HepG2 (cell line): ENCODE data around the gene SEMA6B. TPM values are rescaled to one million over a fixed set of nuclear protein-coding genes. Genes with fewer than 3 reads are reported as not detected.

Source experiments
- ADNP ChIP-seq: sonication (generic); formaldehyde crosslinking; IDR thresholded peaks from 2 replicates; pipeline ENCODE4 v1.4.0; 2020; ENCODE audit warnings: missing genetic modification reagents
- ARID2 ChIP-seq: sonication (generic); formaldehyde crosslinking; IDR thresholded peaks from 2 replicates; pipeline ENCODE4 v1.8.1; 2022; ENCODE audit warnings: mild to moderate bottlenecking, missing genetic modification reagents, borderline replicate concordance
- CEBPG ChIP-seq: IDR thresholded peaks from 2 replicates; pipeline ENCODE4 v1.6.1; 2016
- FOSL1 ChIP-seq: sonication (generic); formaldehyde crosslinking; IDR thresholded peaks from 2 replicates; pipeline ENCODE4 v1.9.0; 2021; ENCODE audit warnings: missing genetic modification reagents, borderline replicate concordance
- GABPB1 ChIP-seq: IDR thresholded peaks from 2 replicates; pipeline ENCODE4 v1.6.1; 2016; ENCODE audit warnings: mild to moderate bottlenecking, missing genetic modification reagents, moderate library complexity, missing compliant biosample characterization
- HOXA3 ChIP-seq: sonication (generic); formaldehyde crosslinking; IDR thresholded peaks from 2 replicates; pipeline ENCODE4 v1.5.0; 2020; ENCODE audit warnings: missing genetic modification reagents
- KLF11 ChIP-seq: IDR thresholded peaks from 2 replicates; pipeline ENCODE4 v1.6.1; 2016; ENCODE audit warnings: missing compliant biosample characterization
- MAFF ChIP-seq: IDR thresholded peaks from 2 replicates; pipeline ENCODE4 v1.6.1; 2011; ENCODE audit warnings: low read depth, low read length, improper control_type of control experiment
- MEIS1 ChIP-seq: sonication (generic); formaldehyde crosslinking; IDR thresholded peaks from 2 replicates; pipeline ENCODE4 v1.9.0; 2021; ENCODE audit warnings: mild to moderate bottlenecking, missing genetic modification reagents, moderate library complexity, borderline replicate concordance
- NR2F6 ChIP-seq, 2 experiments: IDR thresholded peaks; 2 replicates each; pipeline ENCODE4 v1.6.1; 2016; ENCODE audit warnings: antibody characterized with exemption in 1 of 2, mild to moderate bottlenecking in 1 of 2
- PPARG ChIP-seq: conservative IDR thresholded peaks from 2 replicates; pipeline ENCODE4 v1.6.1; 2016; ENCODE audit warnings: missing biosample characterization, missing genetic modification reagents
- SMAD3 ChIP-seq: sonication (generic); formaldehyde crosslinking; IDR thresholded peaks from 2 replicates; pipeline ENCODE4 v1.4.0; 2020; ENCODE audit warnings: missing genetic modification reagents
- TCF7 ChIP-seq: sonication (generic); IDR thresholded peaks from 2 replicates; pipeline ENCODE4 v1.6.1; 2016; ENCODE audit warnings: antibody characterized with exemption, low read depth
- THAP11 ChIP-seq: IDR thresholded peaks from 2 replicates; pipeline ENCODE4 v1.6.1; 2016; ENCODE audit warnings: missing biosample characterization, missing genetic modification reagents
- XRCC5 ChIP-seq: fragments of 200-400 bp; formaldehyde crosslinking; optimal IDR thresholded peaks from 2 replicates; pipeline ENCODE3; 2017; ENCODE audit warnings: mild to moderate bottlenecking, low read length
- ZBTB7B ChIP-seq: sonication (generic); formaldehyde crosslinking; IDR thresholded peaks from 2 replicates; pipeline ENCODE4 v1.4.0; 2020; ENCODE audit warnings: missing genetic modification reagents
- ZNF263 ChIP-seq: sonication (generic); formaldehyde crosslinking; IDR thresholded peaks from 2 replicates; pipeline ENCODE4 v1.4.0; 2020; ENCODE audit warnings: missing genetic modification reagents
- ZNF292 ChIP-seq: sonication (generic); formaldehyde crosslinking; IDR thresholded peaks from 2 replicates; pipeline ENCODE4 v1.8.1; 2022; ENCODE audit warnings: mild to moderate bottlenecking, low read depth, missing genetic modification reagents, borderline replicate concordance
- ZNF33B ChIP-seq: sonication (generic); formaldehyde crosslinking; IDR thresholded peaks from 2 replicates; pipeline ENCODE4 v1.5.1; 2020; ENCODE audit warnings: mild to moderate bottlenecking, missing genetic modification reagents
- ZNF660 ChIP-seq: sonication (generic); formaldehyde crosslinking; IDR thresholded peaks from 2 replicates; pipeline ENCODE4 v1.5.1; 2020; ENCODE audit warnings: mild to moderate bottlenecking, low read depth, missing genetic modification reagents, borderline replicate concordance
- ZSCAN25 ChIP-seq: sonication (generic); formaldehyde crosslinking; IDR thresholded peaks from 2 replicates; pipeline ENCODE4 v1.8.0; 2022; ENCODE audit warnings: mild to moderate bottlenecking, missing genetic modification reagents
- polyA plus RNA-seq, 8 experiments: library from polyadenylated mRNA; depleted of rRNA in 3 of 8; stranded (reverse) in 7 of 8; unstranded in 1 of 8; fragments of >200 nt; fragmentation: Illumina TruSeq in 4 of 8; extraction: Trizol in 4 of 8; gene quantifications; 2 replicates each; pipeline versions ENCODE4 v1.2.1 to v1.2.3, GENCODE V29; 2011 to 2016; ENCODE audit warnings: low read depth in 4 of 8, missing spikeins in 1 of 8, mixed read lengths in 1 of 8; ENCODE audit not compliant: insufficient read depth in 1 of 8
- total RNA-seq, 5 experiments: library from RNA; depleted of rRNA; stranded (reverse); fragments of >200 nt; fragmentation: Illumina TruSeq; extraction: Trizol; gene quantifications; 2 replicates each; pipeline ENCODE4 v1.2.3, GENCODE V29; 2016; ENCODE audit warnings: low read depth in 1 of 5
- TF ChIP-seq, protein P1 (sequence below): sonication (generic); formaldehyde crosslinking; IDR thresholded peaks from 2 replicates; pipeline ENCODE4 v1.5.0; 2020; ENCODE audit warnings: missing genetic modification reagents
- TF ChIP-seq, protein P2 (sequence below): sonication (generic); formaldehyde crosslinking; IDR thresholded peaks from 2 replicates; pipeline ENCODE4 v1.5.0; 2020; ENCODE audit warnings: missing genetic modification reagents, mild to moderate bottlenecking, borderline replicate concordance
- TF ChIP-seq, protein P3 (sequence below): sonication (generic); formaldehyde crosslinking; IDR thresholded peaks from 2 replicates; pipeline ENCODE4 v1.5.0; 2020; ENCODE audit warnings: mild to moderate bottlenecking, missing genetic modification reagents, moderate library complexity
- TF ChIP-seq, protein P4 (sequence below): sonication (generic); formaldehyde crosslinking; IDR thresholded peaks from 2 replicates; pipeline ENCODE4 v1.4.0; 2020; ENCODE audit warnings: missing genetic modification reagents
- TF ChIP-seq, protein P5 (sequence below): sonication (generic); formaldehyde crosslinking; IDR thresholded peaks from 2 replicates; pipeline ENCODE4 v1.8.1; 2023; ENCODE audit warnings: missing genetic modification reagents, mild to moderate bottlenecking, borderline replicate concordance

The SEMA6B gene
- total and polyA plus RNA-seq, 2 of the 13 experiments (the other 11 are each of a cell fraction or from before 2014, with no cell fraction given) = 45.5 to 67.1 TPM

DNA sequence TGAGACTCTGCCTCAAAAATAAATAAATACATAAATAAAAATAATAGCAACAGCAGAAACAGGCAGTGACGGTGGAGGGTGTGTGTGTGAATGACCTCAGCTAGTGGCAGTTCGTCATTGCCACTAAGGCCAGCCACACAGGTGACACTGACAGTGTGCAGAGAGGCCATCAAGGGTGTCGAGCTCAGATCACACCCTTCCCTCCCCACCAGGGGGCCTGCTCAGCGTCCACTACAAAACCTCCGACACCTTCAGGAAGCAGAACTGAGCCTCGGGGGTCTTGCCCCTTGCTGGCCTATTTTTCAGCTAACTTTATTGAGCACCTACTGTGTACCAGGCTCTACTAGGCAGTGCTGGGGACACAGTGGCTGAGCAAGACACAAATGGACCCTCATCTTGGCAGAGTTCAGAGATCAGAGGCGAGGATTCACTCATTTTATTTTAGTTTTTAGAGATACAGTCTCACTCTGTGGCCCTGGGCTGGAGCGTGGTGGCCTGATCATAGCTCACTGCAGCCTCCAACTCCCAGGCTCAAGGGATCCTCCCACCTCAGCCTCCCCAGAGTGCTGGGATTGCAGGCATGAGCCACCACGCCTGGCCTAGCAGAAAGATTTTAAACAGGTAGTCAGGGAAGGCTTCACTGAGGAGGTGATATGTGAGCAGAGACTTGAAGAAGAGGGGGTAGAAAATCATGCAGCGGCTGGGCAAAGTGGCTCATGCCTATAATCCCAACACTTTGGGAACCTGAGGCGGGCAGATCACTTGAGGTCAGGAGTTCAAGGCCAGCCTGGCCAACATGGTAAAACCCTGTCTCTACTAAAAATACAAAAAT is 30.3 kb upstream of the SEMA6B start (continued):
- TF ChIP-seq ZNF292 (CRISPR knock-in tag) (no peak; the same call in 1 of the 2 replicates), HOXA3 (CRISPR knock-in tag) (peak; percentile 67), TCF7 (no peak), CEBPG (peak; percentile 2; the same call in 1 of the 2 replicates), ADNP (CRISPR knock-in tag) (0 out of 2 replicates have a peak, but pooled peaks have one; percentile 7), MEIS1 (CRISPR knock-in tag) (0 out of 2 replicates have a peak, but pooled peaks have one; percentile 58), PPARG (CRISPR knock-in tag) (no peak), ZNF660 (CRISPR knock-in tag) (no peak), NR2F6 (IDR thresholded peaks at IDR 0.05) (no peak), NR2F6 (CRISPR knock-in tag; IDR thresholded peaks at IDR 0.05) (peak; percentile 72; the same call in 1 of the 2 replicates), FOSL1 (no peak), MAFF (no peak), ZNF33B (no peak), THAP11 (CRISPR knock-in tag) (peak; percentile 27; the same call in 1 of the 2 replicates), KLF11 (CRISPR knock-in tag) (no peak), ZNF263 (CRISPR knock-in tag) (no peak), ZBTB7B (CRISPR knock-in tag) (peak; percentile 67), SMAD3 (CRISPR knock-in tag) (no peak), XRCC5 (peak; percentile 62), ZSCAN25 (CRISPR knock-in tag) (peak; percentile 45; the same call in 1 of the 2 replicates), ARID2 (CRISPR knock-in tag) (peak; percentile 52; the same call in 1 of the 2 replicates), GABPB1 (no peak)
- TF ChIP-seq, protein P1, sequence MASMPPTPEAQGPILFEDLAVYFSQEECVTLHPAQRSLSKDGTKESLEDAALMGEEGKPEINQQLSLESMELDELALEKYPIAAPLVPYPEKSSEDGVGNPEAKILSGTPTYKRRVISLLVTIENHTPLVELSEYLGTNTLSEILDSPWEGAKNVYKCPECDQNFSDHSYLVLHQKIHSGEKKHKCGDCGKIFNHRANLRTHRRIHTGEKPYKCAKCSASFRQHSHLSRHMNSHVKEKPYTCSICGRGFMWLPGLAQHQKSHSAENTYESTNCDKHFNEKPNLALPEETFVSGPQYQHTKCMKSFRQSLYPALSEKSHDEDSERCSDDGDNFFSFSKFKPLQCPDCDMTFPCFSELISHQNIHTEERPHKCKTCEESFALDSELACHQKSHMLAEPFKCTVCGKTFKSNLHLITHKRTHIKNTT (CRISPR knock-in tag) = no peak
- TF ChIP-seq, protein P2, sequence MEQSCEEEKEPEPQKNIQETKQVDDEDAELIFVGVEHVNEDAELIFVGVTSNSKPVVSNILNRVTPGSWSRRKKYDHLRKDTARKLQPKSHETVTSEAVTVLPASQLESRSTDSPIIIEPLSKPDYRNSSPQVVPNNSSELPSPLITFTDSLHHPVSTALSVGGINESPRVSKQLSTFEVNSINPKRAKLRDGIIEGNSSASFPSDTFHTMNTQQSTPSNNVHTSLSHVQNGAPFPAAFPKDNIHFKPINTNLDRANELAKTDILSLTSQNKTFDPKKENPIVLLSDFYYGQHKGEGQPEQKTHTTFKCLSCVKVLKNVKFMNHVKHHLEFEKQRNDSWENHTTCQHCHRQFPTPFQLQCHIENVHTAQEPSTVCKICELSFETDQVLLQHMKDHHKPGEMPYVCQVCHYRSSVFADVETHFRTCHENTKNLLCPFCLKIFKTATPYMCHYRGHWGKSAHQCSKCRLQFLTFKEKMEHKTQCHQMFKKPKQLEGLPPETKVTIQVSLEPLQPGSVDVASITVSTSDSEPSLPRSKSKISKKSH = no peak
- TF ChIP-seq, protein P3, sequence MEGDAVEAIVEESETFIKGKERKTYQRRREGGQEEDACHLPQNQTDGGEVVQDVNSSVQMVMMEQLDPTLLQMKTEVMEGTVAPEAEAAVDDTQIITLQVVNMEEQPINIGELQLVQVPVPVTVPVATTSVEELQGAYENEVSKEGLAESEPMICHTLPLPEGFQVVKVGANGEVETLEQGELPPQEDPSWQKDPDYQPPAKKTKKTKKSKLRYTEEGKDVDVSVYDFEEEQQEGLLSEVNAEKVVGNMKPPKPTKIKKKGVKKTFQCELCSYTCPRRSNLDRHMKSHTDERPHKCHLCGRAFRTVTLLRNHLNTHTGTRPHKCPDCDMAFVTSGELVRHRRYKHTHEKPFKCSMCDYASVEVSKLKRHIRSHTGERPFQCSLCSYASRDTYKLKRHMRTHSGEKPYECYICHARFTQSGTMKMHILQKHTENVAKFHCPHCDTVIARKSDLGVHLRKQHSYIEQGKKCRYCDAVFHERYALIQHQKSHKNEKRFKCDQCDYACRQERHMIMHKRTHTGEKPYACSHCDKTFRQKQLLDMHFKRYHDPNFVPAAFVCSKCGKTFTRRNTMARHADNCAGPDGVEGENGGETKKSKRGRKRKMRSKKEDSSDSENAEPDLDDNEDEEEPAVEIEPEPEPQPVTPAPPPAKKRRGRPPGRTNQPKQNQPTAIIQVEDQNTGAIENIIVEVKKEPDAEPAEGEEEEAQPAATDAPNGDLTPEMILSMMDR (CRISPR knock-in tag) = peak; percentile 90
- TF ChIP-seq, protein P4, sequence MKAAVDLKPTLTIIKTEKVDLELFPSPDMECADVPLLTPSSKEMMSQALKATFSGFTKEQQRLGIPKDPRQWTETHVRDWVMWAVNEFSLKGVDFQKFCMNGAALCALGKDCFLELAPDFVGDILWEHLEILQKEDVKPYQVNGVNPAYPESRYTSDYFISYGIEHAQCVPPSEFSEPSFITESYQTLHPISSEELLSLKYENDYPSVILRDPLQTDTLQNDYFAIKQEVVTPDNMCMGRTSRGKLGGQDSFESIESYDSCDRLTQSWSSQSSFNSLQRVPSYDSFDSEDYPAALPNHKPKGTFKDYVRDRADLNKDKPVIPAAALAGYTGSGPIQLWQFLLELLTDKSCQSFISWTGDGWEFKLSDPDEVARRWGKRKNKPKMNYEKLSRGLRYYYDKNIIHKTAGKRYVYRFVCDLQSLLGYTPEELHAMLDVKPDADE = no peak
- TF ChIP-seq, protein P5, sequence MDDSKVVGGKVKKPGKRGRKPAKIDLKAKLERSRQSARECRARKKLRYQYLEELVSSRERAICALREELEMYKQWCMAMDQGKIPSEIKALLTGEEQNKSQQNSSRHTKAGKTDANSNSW (CRISPR knock-in tag) = no peak
